Type B pancreatic cell (in vitro differentiated cells): Measurements from ENCODE around the gene LRPPRC. TPM values are rescaled to one million over a fixed set of nuclear protein-coding genes. Genes with fewer than 3 reads are reported as not detected.

Source experiments
- DNase-seq: peaks from one replicate; pipeline ENCODE4 v3.0.0; 2021; ENCODE audit warnings: mixed read lengths; ENCODE audit not compliant: unreplicated experiment; ENCODE audit errors: extremely low spot score
- H3K27ac Mint-ChIP-seq: 2 replicates; pipeline ENCODE4 v1.8.0; 2021; ENCODE audit warnings: mild to moderate bottlenecking, mixed read lengths
- H3K27me3 Mint-ChIP-seq: 2 replicates; pipeline ENCODE4 v1.8.0; 2021; ENCODE audit warnings: mixed read lengths
- H3K36me3 Mint-ChIP-seq: 2 replicates; pipeline ENCODE4 v1.8.0; 2021; ENCODE audit warnings: mixed read lengths
- H3K4me1 Mint-ChIP-seq: one replicate; pipeline ENCODE4 v1.8.0; 2021; ENCODE audit warnings: mixed read lengths; ENCODE audit not compliant: unreplicated experiment
- H3K4me3 Mint-ChIP-seq: 2 replicates; pipeline ENCODE4 v1.8.0; 2021; ENCODE audit warnings: mild to moderate bottlenecking, mixed read lengths
- H3K9me3 Mint-ChIP-seq: 2 replicates; pipeline ENCODE4 v1.8.0; 2021; ENCODE audit warnings: mixed read lengths
- CTCF ChIP-seq: fragments of 200-600 bp; sonication (generic); conservative IDR thresholded peaks from 2 replicates; pipeline ENCODE4 v1.5.0; 2021; ENCODE audit warnings: antibody characterized with exemption, mild to moderate bottlenecking
- total RNA-seq: library from RNA; stranded (reverse); gene quantifications from 2 replicates; pipeline ENCODE4 v1.2.1, GENCODE V29; 2021; ENCODE audit warnings: low replicate concordance

LRPPRC gene
- total RNA-seq, 1 donor from 2014 or later: 117 TPM

GRCh38 chr2:43977677-43978375 is 18.0 kb downstream of the LRPPRC start:
- H3K4me3 Mint-ChIP-seq: no peak overlapping the region
- no peak for DNase-seq
- no peak for TF ChIP-seq CTCF
- H3K9me3 Mint-ChIP-seq: no peaks in the 10 kb centered on the region
- peaks cover 22% of the 10 kb centered on the region for H3K36me3 Mint-ChIP-seq
- H3K27ac Mint-ChIP-seq: no peak overlapping the region
- H3K27me3 Mint-ChIP-seq: no peaks in the 10 kb centered on the region
- no peaks in the 10 kb centered on the region for H3K4me1 Mint-ChIP-seq

- H3K36me3 Mint-ChIP-seq: peaks cover 18% of the 10 kb centered on the region
- H3K27ac Mint-ChIP-seq: no peak overlapping the region
- H3K4me1 Mint-ChIP-seq: no peaks in the 10 kb centered on the region
- no peak for DNase-seq
- no peak overlapping the region for H3K4me3 Mint-ChIP-seq
- H3K9me3 Mint-ChIP-seq: no peaks in the 10 kb centered on the region
- TF ChIP-seq CTCF: no peak
- no peaks in the 10 kb centered on the region for H3K27me3 Mint-ChIP-seq
Observed at GRCh38 chr2:43960921-43961320, 34.9 kb downstream of the LRPPRC start.

GRCh38 chr2:43958397-43959275 is 37.2 kb downstream of the LRPPRC start:
- H3K4me3 Mint-ChIP-seq: no peak overlapping the region
- H3K27ac Mint-ChIP-seq: no peak overlapping the region
- H3K4me1 Mint-ChIP-seq: no peaks in the 10 kb centered on the region
- DNase-seq: no peak
- H3K36me3 Mint-ChIP-seq: peaks cover 13% of the 10 kb centered on the region
- H3K27me3 Mint-ChIP-seq: no peaks in the 10 kb centered on the region
- no peaks in the 10 kb centered on the region for H3K9me3 Mint-ChIP-seq
- no peak for TF ChIP-seq CTCF

- TF ChIP-seq CTCF: peak; percentile 69
- H3K36me3 Mint-ChIP-seq: peaks cover 30% of the 10 kb centered on the region
- no peaks in the 10 kb centered on the region for H3K9me3 Mint-ChIP-seq
- H3K4me1 Mint-ChIP-seq: no peaks in the 10 kb centered on the region
- no peaks in the 10 kb centered on the region for H3K27me3 Mint-ChIP-seq
- H3K4me3 Mint-ChIP-seq: no peak overlapping the region
- no peak overlapping the region for H3K27ac Mint-ChIP-seq
- no peak for DNase-seq
Observed at GRCh38 chr2:43950383-43951008, 45.3 kb downstream of the LRPPRC start.

DNA sequence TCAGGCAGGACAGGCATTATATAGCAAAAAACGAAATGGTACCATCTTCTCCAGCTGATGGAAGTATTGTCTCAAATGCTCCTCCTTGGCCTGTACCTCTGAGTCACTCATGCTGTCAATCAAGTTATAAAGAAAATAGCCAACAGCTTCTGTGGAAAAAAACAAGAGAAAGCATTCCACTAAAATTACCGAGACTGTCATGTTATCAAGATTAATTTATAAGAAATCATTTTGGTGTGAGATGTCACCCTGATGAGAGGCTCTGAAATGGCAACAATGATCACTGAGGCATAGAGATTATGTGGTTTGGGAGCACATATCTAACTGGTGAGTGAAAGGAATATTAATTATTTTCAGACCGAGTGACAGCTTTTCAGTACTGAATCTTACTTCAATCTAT is 47.4 kb downstream of the LRPPRC start:
- Mint-ChIP-seq H3K27ac (no peak overlapping the region), H3K4me1 (no peaks in the 10 kb centered on the region), H3K36me3 (peaks cover 41% of the 10 kb centered on the region), H3K27me3 (no peaks in the 10 kb centered on the region), H3K9me3 (no peaks in the 10 kb centered on the region), H3K4me3 (no peak overlapping the region)
- no peak for DNase-seq
- TF ChIP-seq CTCF: no peak
